ENCODE results near the gene KLK6.
"Not testable (repeated sequence)": the region's sequence is repeated elsewhere in the genome, so short reads cannot be mapped to it uniquely, and the experiment has no call there.

Gene KLK6

GRCh38 chr19:50984416-50984815, 15.0 kb upstream of the KLK6 start:
- not testable (repeated sequence) for DNase-seq

GRCh38 chr19:50983625-50984292, 14.4 kb upstream of the KLK6 start, which contains the start of gene KLK7:
Gene KLK7 (minus strand): TSS chr19:50983917. CDS start chr19:50982399, 1,518 bp downstream.
- DNase-seq: no peak

DNA sequence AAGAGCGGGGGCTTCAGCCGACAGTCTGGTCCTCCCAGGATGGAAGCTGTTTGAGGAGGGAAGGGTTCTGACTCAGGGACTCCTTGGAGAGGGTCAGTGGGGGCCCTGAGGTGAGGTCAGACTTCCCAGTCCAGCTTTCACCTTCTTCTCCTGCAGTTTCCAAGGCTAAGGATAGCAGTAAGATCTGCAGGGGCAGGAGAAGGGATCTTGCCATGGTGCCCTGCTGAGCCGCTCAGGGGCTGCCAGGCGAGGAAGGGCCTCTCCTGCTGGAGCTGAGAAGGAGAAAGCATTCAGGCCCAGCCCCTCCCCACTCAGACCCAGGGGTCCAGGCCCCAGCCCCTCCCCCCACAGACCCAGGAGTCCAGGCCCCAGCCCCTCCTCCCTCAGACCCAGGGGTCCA, 12.8 kb upstream of the KLK6 start:
- no peak for DNase-seq

- no peak for DNase-seq
Measured at GRCh38 chr19:50981587-50982146, 12.3 kb upstream of the KLK6 start.

GRCh38 chr19:50980208-50980607, 10.8 kb upstream of the KLK6 start:
- DNase-seq: no peak

- no peak for DNase-seq
Measured at GRCh38 chr19:50979758-50980157, 10.4 kb upstream of the KLK6 start.

DNA sequence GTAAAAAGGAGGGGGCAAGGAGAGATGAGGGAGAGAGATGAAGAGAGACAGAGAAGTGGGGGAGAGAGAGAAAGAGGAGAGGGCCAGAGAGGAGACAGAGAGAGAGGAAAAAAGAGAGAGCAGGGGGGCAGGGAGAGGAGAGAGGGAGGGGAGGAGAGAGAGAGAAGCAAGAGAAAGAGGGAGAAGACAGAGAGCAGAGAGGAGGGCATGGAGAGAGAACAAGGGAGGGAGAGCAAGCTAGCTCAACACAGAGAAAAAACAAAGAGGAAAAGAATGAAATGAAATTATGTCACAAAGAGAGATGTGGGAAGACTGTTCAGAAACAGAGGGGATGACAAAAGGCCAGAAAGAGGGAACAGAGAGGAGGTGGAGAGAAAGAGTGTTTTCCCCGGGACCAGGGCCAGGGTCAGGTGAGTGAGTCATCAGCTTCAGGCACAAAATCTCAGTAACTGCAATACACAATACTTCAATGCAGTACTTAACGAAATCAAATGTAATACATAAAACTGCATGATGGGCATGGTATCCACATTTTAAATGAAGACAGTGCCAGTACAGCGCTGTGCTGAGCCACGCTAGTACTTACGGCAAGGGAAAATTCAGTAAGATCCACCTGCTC, 9.5 kb upstream of the KLK6 start:
- no peak for DNase-seq

DNA sequence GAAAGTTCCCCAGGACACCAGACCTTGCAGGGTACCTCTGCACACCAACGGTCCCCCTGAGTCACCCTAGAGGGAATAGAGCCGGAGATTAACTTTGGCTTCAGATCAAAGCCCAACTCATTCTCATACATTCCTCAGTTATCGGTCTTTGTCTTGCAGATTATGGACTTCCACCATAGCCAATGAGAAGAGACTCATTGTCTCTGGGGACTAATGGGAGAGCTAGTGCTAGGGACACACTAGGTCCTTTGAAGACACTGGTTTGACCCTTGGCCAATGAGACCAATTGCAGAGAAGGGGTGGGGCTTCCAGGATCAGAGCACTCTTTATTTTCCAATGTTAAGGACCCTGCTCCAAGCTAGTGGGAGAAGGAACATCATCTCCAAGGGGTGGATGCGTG, 8.2 kb upstream of the KLK6 start:
- no peak for DNase-seq

DNA sequence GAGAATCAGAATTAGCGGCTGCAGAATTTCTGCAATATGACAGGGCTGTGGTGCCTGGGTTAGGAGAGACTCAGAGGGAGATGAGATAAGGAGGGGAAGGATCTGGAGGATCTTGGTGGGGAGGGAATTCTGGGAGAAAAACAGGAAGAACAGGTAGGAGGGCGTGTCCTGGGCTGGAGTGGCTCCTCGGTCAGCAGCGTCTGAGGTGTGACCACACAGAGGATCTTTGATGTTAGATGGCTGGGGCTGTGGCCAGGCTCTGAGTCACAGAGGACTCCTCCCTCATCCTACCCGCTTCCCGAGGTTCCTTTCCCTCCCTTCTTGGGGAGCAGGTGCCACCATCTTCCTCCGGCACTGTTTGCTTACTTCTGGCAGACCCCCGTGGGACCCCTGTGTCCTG, 6.4 kb upstream of the KLK6 start:
- no peak for DNase-seq

DNA sequence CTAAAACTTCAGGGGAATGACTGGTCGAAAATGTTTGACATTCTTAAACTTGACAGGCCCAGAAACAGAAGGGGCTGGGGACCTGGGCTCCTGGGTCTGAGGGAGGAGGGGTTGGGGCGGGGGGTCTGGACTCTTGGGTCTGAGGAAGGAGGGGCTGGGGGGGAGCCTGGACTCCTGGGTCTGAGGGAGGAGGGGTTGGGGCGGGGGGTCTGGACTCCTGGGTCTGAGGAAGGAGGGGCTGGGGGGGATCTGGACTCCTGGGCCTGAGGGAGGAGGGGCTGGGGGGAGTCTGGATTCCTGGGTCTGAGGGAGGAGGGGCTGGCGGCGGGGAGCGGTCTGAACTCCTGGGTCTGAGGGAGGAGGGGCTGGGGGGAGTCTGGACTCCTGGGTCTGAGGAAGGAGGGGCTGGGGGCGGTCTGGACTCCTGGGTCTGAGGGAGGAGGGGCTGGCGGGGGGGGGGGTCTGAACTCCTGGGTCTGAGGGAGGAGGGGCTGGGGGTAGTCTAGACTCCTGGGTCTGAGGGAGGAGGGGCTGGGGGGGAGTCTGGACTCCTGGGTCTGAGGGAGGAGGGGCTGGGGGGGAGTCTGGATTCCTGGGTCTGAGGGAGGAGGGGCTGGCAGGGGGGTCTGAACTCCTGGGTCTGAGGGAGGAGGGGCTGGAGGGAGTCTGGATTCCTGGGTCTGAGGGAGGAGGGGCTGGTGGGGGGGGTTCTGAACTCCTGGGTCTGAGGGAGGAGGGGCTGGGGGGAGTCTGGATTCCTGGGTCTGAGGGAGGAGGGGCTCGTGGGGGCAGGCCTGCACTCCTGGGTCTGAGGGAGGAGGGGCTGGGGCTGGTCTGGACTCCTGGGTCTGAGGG, 5.5 kb upstream of the KLK6 start:
- no peak for DNase-seq

DNA sequence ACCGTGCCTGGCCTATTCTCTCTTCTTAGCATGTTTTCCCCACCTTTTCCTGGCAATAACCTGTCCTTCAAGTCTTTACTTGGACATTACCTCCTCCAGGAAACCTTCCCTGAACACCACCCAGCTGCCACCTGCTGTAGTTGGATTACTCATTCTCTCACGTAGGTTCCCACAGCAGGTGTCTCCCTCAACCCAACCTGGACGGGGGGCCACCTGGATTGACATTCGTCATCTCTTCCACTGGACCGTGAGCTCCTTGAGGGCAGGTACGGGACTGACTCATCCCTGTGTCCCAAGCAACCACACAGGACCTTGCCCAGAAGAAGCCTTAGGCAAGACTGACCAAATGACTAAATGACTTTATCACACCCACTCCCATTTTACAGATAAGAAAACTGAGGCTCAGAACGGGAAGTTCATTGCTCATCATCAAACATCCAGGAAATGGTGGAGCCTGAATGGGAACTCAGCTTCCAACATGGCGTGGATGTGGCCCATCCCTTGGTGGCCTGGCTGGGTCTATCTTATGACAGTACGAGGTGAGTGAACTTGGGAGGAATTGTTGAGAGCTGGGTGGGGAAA, 3.5 kb upstream of the KLK6 start:
- DNase-seq: no peak

DNA sequence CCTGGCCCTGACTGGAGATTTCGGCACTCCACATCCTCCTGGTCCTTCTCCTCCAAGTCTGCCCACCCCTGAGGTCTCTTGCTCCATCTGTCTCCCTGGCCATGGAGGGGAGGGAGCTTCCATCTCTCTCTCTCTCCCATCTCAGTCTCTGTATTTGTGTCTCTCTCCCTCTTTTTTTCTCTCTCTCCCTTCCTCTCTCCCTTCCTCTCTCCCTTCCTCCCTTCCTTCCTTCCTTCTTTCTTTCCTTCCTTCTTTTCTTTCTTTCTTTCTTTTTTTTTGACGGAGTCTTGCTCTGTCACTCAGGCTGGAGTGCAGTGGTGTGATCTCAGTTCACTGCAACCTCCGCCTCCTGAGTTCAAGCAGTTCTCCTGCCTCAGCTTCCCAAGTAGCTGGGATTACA, 419 bp upstream of the KLK6 start:
- not testable (repeated sequence) for DNase-seq

- DNase-seq: no peak
Measured at GRCh38 chr19:50968716-50969412, 527 bp downstream of the KLK6 start.

DNA sequence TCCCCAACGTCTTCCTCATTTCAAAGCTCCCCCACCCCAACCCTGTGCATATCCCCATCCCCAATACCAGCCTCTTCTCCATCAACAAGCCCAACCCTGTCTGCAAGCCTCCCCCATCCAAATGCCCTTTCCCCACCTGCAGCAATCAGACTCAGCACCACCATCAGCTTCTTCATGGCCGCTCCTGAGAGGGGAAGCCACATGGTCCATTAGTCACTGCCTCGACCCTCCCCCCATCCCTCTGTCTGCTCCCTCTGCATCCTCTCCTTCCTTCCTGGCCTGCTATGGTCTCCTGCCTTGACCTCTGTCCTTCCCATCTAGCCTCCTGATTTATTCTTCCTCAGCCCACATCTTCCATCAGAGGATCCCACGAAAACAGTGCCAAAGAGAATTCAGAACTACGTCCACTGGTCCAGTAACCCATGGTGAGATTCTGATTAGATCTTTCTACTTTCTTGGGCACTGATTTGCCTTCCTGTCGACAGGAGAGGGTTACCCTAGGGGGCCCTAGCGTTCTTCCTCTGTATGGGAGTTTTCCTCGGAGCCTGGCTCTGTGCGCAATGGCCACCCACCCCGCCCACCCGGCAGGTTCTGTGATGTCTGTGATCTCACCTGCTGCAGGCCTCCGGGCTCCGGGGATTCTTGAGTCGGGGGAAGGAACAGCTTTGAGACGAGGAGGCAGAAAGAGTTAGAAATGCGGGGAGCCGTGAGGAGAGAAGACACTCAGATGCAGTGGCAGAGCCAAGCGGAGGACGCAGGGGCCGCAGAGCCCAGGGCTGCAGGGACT, 1.3 kb downstream of the KLK6 start:
- no peak for DNase-seq

GRCh38 chr19:50964266-50964665, 5.1 kb downstream of the KLK6 start:
- DNase-seq: no peak

- DNase-seq: no peak
Measured at GRCh38 chr19:50963381-50963780, 6.0 kb downstream of the KLK6 start.

GRCh38 chr19:50962245-50962644, 7.1 kb downstream of the KLK6 start:
- DNase-seq: no peak

GRCh38 chr19:50959731-50960500, 9.5 kb downstream of the KLK6 start:
- DNase-seq: no peak

GRCh38 chr19:50957587-50957986, 11.8 kb downstream of the KLK6 start:
- no peak for DNase-seq

DNA sequence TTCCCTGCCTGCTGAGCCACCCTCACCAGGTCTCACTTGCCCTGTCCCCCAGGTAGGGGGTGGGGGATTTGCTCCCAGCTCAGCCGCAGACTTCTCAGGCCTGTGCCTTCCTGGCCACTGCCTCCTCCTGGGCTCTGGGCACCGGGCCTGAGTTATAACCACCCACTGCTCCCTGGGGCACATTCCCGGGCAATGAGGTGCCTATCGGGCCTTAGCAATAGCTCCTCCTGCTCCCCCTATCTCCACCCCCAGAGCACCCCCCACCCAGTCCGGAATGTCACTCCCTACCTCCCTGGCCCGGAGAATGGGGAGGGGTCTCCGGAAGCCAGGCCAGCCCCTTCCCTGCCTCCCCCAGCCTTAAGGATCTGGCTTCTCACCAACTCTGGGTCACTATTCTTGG, 16.5 kb downstream of the KLK6 start, which contains the start of gene KLK5:
TSS of gene KLK5 (minus strand) at position 129 of the 400 bp plus-strand sequence. CDS start 381 bp downstream, outside the sequence.
- no peak for DNase-seq

DNA sequence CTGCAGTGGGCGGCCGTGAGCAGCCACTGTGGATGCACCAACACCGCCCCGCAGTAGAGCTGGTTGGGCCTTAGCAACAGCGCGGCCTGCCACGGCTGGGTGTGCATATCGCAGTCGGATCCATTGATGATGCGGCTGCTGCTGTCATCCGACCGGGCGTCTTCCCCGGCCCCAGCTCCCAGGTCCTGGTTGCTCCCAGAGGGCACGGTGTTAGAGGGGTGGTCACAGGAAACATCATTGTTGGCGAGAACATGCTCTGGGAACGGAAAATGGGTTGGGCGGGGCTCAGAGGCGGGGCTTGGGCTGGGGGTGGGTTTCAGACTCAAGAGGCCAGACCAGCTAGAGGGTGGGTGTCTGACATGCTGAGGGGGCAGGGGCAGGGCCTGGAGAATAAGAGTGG, 19.5 kb downstream of the KLK6 start:
- DNase-seq: no peak

All from NCI-H187 treated with DMSO at 0.1 percent for 48 hours (cell line).